GM11168 (cell line): ENCODE results near the gene EPHX1.
"Not testable (repeated sequence)": the region's sequence is repeated elsewhere in the genome, so short reads cannot be mapped to it uniquely, and the experiment has no call there.

Source experiments
- in situ Hi-C: fragments of 300-500 bp; cut with MboI; formaldehyde crosslinking; loops from one replicate; pipeline ENCODE4 v1.12.0; 2022; ENCODE audit warnings: low sequenced_read_pairs; ENCODE audit not compliant: unreplicated experiment

EPHX1 gene

GRCh38 chr1:225815090-225815489, 5.2 kb downstream of the EPHX1 start:
- in situ Hi-C loops: not testable (repeated sequence)

DNA sequence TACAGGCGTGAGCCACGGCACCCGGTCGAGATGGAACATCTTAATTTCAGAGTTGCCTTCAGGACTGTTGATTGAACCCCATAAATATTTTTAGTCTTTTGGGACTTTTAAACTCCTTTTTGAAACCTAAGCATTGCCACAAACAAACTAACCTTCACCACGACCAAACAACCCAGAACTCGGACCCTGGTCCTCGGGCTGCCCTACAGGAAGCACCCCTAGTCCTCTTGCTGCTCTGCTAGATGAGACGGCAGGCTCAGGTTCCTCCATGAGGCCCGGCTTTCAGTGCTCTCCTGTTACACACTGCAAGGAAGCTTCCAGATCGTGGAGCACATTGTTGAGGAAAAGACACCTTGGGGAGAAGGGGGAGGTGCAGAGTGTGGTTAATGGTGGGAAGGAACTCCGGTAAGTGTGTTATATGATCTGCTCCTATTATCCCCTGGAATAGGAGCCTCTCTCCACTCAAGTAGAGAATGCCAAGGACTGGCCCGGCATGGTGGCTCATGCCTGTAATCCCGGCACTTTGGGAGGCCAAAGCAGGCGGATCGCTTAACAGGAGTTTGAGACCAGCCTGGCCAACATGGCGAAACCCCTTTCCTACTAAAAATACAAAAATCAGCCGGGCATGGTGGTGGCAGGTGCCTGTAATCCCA, 5.7 kb downstream of the EPHX1 start:
- in situ Hi-C loops: no loop called here

DNA sequence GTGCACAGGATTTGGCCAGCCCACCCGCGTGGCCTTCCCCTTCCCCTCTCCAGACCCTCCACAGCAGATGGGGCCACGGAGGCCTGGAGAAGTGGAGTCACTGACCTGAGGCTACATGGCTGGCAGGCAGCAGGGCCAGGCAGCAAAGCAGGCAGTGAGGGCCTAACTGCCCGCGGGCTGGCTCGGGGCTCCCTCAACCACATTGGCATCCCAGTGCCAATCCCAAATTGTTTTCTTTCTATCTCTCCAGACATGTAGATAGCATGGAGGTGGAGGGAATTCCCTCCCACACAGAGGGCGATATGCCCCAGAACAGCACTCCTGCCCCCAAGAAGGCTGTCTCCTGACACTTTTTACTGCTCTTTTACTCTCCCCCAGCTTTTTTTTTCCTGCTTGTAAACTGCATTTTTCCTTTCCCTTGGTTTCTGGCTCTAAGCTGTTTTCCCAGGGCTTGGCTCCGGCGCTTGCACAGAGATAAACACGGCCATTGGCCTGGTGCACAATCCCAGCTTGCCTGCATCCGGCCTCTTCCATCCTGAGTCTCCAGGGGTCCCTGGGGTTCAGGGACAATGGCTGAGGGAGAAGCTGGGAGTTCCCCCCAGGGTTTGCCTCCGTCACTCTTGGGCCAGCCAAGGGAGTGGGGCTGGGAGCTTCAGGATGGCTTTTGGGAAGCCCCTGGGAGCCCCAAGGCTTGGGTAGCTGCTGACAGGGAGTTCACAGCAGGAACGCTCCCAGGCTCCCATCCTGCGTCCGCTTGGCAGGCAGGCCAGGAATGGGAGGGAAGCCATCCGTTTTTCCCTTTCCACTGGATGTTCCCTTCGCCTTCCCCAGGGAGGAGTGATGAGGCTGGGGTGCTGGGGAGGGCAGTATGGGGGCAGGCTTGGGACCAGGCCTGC, 7.0 kb downstream of the EPHX1 start:
- in situ Hi-C loops: no loop called here

- in situ Hi-C loops: no loop called here
Observed at GRCh38 chr1:225817611-225818061, 7.7 kb downstream of the EPHX1 start.

DNA sequence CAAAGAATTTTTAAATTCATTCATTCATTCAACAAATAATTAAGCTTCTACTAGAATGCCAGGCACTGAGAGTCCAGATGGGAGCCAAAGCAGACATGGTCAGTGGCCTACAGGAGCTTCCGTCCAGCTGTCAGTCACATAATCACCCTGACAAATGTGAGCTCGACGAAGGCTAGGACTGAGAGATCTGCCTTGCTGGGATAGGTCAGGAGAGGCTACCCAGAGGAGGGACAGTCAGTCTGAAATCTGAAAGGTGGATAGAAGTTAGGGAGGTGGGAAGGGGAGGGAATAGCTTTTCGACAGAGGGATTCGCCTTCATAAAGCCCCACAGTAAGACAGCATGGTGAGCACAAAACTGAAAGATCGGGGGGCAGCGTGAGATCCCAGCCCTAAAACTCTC, 8.3 kb downstream of the EPHX1 start:
- in situ Hi-C loops: no loop called here

GRCh38 chr1:225819346-225820192, 9.6 kb downstream of the EPHX1 start:
- in situ Hi-C loops: no loop called here

GRCh38 chr1:225820522-225821120, 10.7 kb downstream of the EPHX1 start:
- in situ Hi-C loops: no loop called here

DNA sequence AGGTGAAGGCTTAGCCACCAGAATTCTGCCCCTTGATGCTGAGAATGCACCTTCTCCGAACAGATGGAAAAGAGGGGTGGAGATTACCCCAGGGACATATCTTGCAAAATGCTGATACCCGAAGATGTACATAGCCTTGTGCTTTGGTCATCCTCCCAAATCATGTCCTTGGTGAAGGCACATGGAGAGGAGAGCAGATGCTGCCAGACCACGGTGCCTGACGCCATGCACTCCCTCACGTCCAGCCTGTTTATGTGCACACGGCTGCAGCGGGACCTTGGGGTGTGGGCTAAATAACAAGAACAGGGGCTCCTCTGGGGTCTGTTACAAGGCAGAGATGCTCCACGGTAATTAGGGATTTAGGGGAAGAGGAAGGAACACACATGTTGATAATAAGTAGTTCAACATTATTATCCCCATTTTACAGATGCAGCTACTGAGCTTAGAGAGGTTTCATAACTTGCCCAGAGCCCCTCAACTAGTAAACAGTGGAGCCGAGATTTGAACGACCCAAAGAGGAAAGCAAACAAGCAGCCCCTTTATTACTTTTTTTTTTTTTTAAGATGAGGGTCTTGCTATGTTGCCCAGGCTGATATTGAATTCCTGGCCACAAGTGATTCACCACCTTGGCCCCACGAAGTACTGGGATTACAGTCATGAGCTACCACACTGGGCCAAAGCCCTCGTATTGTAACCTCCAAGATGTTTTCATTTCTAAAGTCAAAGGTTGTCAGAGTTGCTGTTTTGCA, 12.9 kb downstream of the EPHX1 start:
- in situ Hi-C loops: no loop called here

- in situ Hi-C loops: no loop called here
Observed at GRCh38 chr1:225823811-225824261, 13.9 kb downstream of the EPHX1 start.

GRCh38 chr1:225824533-225824941, 14.6 kb downstream of the EPHX1 start:
- in situ Hi-C loops: no loop called here

DNA sequence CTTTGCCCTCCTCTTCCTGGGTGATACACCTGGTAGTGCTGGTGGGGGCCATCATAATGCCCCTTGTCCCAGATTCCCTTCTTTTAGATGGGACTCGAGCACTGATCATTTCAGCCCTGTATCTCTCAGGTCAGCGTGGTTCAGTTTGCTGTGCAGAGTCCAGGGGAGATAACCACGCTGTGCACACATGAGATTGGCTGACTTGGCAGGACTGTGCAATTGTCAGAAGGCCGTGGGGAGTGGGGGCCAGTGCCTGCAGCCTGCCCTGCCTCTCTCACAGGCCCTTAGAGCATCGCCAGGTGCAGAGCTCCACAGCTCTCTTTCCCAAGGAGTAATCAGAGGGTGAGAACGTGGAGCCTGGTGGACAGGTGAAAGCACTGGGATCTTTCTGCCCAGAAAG, 15.2 kb downstream of the EPHX1 start:
- in situ Hi-C loops: no loop called here

DNA sequence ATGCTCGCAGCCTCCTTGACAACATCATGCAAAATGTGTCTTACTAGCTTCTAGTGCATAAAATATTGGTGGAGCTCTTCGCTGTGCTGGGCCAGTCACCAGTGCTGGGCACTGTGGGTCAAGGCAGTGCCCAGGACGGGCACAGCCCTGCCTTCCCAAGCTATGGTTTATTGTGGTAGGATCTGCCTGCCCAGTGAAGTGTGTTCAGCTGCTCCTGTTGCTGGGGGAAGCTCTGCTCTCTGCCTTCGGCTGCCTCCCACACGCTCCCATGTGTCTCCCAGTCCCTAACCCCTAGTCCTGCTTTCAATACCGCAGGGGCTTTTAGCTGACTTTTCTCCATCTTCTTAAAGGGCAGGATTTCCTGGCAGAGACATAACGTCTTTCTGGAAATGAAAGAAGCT, 15.7 kb downstream of the EPHX1 start:
- in situ Hi-C loops: no loop called here

DNA sequence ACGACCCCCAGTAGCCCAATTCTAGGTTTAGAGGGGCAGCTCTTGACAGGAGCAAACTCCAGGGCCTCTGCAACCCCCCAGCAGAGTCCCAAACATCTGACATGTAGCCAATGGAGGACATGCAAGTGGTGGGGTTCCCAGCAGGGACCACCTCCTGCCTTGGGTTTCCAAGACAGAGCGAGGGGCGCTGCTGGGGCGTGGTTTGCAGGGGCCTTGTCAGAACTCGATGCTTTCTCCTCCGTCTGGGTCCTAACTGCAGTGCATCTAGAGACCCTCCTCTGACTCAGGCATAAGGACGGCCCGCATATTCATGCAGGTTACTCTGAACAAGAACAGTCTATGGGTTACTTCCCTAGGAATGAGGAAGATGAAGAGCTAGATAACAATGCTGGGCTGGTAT, 17.2 kb downstream of the EPHX1 start:
- in situ Hi-C loops: no loop called here

- in situ Hi-C loops: no loop called here
Observed at GRCh38 chr1:225828706-225829345, 18.9 kb downstream of the EPHX1 start.

DNA sequence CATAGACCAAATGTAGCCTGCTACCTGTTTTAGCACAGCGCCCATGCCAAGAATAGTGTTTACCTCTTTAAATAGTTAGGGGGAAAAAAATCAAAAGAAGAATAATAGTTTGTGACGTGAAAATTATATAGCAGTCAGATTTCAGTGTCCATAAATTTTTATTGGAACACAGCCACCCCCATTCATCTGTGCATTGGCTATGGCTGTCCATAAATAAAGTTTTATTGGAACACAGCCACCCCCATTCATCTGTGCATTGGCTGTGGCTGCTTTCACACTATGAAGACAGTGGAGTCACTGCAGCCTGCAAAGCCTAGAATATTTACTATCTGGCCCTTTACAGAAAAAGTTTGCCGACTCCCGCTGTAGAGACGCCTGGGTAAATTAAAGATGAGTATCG, 20.9 kb downstream of the EPHX1 start:
- in situ Hi-C loops: no loop called here

DNA sequence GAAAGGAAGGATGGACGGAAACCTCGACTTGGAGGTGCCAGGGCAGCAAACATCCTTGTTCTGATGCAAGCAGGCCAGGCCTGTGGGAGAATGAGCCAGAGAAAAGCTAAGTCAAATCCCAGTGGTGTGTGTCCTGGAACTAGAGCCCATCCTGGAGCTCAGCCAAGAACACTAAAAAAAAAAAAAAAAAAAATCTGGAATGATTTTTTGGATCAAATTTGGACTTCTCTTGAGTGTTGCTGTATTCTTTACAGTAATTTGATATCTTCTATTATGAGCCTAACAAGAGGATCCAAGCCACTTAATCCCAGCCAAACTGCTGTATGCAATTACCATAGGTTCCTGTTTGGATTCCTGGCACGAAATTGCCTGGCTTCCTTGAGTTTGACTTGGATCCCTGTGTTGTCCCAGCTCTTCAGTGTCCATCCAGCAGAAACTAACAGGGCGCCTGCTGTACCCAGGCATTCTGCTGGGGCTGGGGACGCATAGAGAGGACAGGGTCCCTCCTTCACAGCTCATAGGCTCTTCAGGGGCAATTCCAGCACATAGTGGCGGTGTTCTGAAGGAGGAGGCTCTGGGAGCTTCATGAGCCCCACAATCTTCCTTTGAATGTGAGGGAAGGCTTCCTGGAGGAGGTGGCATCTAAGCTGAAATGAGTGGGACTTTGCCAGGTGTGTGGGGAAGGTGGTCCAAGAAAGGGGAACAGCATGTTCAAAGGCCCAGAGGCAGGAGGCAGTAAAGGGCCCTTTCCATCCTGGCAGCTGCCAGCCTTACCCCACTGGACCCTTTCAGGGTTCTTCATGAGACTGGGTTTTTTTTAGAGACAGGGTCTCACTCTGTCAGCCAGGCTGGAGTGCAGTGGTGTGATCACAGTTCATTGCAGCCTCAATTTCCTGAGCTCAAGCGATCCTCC, 24.7 kb downstream of the EPHX1 start:
- in situ Hi-C loops: no loop called here

DNA sequence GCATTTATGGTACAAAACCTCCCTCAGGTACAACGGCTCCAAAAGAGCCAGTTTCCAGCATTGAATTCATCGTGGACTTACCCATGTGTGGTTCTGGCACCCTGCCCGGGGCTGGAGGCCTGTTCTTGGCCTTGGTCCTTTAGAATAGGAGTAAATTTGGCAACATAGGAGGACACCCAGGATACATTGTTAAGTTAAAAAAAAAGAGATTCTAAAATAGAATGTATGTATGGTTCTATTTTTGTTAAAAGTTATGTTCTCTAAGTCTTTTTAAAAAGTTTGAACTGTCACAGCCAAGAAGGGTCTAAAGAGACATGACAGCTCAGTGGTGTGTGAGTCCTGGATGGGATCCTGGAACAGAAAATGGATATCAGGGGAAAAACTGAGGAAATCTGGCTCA, 25.9 kb downstream of the EPHX1 start:
- in situ Hi-C loops: no loop called here

DNA sequence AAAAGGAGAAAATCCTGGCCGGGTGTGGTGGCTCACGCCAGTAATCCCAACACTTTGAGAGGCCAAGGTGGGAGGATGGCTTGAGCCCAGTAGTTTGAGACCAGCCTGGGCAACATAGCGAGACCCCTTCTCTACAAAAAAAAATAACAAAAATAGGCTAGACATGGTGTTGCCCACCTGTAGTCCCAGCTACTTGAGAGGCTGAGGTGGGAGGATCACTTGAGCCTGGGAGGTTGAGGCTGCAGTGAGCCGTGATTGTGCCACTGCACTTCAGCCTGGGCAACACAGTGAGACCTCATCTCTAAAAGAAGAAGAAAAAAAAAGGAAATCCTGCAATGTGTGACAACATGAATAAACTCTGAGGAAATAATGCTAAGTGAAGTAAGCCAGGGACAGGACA, 26.4 kb downstream of the EPHX1 start:
- in situ Hi-C loops: not testable (repeated sequence)
